Limb (tissue), 2 donors: ENCODE measurements around the gene OTOP2.
A peak's percentile ranks its signal among the peaks of the same experiment; 100 is the strongest.

ENCODE experiments used
- DNase-seq, 2 donors: peaks; one replicate each; pipeline ENCODE4 v3.0.0-alpha.2; 2016; ENCODE audit errors: extremely low spot score in 2 of 2

The OTOP2 gene

GRCh38 chr17:74924250-74924948 is at the start of gene OTOP2:
OTOP2 (plus strand) TSS chr17:74924273; CDS start chr17:74924633, 360 bp downstream.
- DNase-seq, result no peak

- no peak for DNase-seq
Observed at GRCh38 chr17:74874615-74875037, 49.4 kb upstream of the OTOP2 start.

GRCh38 chr17:74875155-74875976 is 48.7 kb upstream of the OTOP2 start:
- DNase-seq, result peak in 1 of 2 donors; percentile 41

DNA sequence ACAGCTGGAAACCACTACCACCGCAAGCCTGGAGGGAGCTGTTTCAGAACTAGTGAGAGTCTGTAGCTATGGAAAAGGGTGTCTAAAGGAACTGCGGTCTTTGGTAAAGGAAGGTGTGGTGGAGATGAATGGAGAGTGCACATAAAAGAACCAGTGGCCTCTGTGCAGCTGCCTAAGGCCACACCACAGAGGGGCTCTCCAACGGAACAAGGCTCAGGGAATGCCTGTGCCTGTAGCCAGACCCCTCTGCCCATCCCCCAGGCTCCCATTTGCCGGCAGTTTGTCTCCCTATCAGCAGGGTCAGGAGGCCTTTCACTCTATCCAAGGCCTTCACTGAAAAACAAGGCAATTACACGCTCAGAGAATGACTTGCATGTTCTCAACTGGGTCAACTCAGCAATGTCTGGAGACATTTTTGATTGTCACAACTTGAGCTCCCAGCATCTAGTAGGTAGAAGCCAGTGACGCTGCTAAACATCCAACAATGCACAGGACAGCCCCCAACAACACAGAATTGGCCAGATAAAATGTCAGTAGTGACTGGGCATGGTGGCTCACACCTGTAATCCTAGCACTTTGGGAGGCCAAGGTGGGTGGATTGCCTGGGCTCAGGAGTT is 48.0 kb upstream of the OTOP2 start:
- DNase-seq, result peak in 1 of 2 donors; percentile 20

DNA sequence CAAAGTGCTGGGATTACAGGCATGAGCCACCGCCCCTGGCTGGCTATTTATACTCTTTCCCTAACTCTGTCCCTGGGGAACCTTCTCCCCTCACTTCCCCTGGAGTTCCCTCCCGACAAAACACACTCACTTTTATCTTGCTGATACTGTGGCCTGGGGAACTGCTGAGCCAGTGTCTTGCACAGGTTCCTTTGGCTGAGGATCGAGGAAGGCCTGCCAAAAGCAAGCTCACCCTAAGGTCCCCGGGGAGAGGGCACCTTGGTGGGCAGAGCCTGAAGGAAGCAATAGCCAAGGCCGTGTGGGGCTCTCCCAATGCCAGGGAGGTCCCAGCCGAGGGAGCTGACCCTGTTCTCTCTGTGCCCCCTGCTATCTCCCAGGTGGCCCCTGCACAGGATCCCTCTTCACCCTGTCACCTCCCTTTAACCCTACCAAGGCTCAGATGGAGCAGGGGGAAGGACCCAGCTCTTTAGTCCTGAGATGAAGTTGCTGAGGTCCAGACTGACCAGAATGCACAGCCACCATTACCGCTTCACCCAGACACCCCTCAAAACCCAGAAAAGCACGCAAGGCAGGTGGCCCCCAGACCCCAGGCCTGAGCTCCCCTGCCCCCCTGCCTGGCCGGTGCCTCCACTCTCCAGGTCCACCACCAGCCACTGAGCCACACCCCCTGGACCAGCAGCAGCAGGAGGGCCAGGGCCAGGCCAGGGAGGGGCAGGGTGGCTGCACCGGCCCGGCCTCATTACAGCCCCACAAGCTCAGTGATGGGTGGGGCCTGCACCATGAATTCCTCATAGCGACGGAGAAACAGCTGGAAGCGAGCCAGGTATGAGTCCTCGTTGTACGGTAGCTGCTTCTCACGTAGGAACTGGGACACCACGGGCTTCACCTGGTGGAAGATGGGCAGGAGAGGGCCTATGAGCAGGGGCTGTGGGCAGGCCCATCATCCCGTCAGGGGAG is 46.2 kb upstream of the OTOP2 start:
- peak in 1 of 2 donors; percentile 18 for DNase-seq

DNA sequence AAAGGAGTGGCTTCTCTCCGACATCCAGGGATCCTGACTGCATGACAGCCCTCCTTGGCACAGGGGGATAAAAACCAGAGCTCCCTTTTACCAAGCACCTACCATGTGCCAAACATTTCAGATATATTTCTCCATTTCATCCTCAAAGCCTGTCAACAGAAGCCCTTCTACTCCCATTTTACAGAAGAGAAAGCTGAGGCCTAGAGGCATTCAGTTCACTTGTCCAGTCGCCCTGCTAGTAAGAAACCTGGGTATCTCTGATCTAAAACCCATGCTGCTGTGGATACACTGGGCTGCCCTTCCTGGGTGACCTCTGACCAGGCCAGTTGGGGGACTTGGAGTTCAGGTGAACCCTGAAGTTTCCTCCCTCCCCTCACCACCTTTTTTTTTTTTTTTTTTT is 45.4 kb upstream of the OTOP2 start:
- DNase-seq, result no peak

DNA sequence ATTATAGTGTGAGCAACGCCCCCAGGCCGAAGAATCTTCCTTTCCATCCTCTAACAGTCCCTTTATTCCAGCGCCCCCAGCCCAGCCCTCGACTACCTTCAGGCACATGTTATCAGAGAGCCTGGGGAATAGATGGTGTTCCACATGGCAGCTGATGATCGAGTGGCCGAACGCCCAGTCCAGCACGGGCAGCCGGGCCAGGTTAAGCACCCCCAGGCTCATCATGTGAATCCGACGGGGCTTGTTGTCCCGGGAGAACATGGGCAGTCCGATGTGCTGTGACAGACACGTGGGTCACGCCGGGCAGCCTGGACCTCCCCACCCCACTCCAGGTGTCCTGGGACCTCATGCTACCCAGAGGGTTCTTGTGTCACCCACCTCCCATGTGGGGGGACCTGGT is 44.8 kb upstream of the OTOP2 start:
- DNase-seq, result no peak

DNA sequence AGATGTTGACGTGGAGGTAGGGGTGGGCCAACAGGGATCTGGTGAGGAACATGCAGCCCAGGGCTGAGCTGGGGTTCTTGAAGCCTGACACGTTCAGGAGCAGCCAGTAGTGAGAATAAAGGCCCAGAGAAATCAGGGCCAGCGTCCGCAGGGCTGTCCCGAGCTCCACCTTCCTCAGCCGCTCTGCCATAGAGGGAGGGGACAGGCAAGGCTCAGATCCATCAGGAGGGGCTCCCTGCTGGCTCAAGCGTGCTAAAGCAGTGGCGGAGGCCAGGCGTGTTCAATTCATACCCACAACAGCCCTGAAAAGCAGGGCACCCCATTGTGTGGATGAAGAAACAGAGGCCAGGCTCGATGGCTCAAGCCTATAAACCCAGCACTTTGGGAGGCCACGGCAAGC is 43.0 kb upstream of the OTOP2 start:
- DNase-seq, result no peak

DNA sequence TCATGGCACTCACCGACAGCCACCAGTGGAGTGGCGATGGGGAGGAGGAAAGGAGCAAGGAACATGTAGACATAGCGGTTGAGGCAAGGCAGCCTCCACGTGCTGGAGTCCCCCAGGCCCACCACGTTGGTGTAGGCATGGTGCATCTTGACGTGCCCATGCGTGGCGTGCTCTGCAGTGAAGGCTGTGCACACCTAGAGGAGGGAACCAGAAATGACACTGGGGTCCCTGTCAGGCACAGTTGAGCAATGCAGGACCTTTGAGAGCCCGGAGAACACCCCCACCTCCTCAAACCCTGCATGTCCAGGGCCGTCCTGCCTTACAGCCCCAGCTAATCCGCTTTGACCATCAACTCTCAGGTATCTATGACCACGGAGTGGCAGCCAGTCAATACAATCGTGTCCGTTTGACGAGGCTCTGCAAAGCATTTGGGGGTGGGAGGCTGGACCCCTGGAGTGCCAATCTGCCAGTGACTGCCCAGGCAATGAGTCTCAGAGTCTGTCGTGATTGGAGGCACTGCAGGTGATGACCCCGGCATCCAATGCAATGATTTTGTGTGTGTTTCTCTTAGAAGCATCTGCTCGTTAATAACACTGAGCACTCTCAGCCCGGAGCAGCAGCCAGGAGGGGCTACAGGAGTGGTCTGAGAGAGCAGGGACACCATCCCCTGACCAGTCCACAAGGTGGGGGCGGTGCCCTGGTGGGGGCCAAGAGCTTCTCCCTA is 41.4 kb upstream of the OTOP2 start:
- no peak for DNase-seq

DNA sequence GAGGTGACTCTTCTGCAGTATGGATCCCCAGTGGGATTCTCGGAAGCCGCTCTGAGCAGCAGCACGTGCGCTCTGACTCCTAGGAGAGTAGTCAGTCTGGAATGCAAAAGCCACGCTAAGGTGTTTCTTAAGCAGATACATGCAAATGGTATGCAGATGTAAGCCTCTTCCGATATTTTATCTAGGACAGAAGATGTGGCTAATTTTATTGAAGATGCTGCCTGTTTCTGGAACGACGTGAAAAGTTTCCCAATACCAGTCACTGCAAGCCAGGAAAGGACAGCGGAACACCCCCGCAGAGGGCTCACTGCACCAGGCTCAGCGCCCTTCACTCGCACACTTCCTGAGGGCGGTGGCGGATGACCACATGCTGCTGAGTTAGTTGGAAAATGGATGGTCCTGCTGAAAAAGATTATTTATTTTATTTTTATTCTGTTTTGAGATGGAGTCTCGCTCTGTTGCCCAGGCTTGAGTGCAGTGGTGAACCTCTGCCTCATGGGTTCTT is 40.8 kb upstream of the OTOP2 start:
- no peak for DNase-seq

DNA sequence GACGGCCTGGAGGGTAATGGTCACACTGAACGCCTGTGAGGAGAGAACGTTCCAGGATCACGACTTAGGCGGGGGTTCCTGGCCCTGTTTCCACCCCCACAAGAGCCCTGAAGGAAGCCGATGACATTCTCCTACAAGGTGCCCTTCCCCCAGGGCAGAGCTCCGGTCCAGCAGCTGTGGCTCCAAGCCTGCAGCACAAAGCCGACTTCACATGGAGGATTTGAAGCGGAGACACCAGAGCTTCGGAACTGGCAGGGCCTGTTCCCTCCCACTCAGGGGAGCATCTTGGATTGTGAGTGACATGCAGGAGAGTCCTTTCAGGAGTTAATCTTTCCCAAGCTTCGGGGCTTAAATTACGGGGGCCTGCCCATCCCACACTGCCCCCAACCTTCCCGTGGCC is 35.6 kb upstream of the OTOP2 start:
- no peak for DNase-seq

- DNase-seq, result no peak
Observed at GRCh38 chr17:74890554-74890953, 33.5 kb upstream of the OTOP2 start.

GRCh38 chr17:74892013-74892841 is 31.8 kb upstream of the OTOP2 start:
- DNase-seq, result no peak

GRCh38 chr17:74892974-74893911 is 30.8 kb upstream of the OTOP2 start, which contains the start of gene FADS6:
FADS6 (minus strand) TSS chr17:74893633; CDS start chr17:74893595, 38 bp downstream.
- DNase-seq, result no peak

DNA sequence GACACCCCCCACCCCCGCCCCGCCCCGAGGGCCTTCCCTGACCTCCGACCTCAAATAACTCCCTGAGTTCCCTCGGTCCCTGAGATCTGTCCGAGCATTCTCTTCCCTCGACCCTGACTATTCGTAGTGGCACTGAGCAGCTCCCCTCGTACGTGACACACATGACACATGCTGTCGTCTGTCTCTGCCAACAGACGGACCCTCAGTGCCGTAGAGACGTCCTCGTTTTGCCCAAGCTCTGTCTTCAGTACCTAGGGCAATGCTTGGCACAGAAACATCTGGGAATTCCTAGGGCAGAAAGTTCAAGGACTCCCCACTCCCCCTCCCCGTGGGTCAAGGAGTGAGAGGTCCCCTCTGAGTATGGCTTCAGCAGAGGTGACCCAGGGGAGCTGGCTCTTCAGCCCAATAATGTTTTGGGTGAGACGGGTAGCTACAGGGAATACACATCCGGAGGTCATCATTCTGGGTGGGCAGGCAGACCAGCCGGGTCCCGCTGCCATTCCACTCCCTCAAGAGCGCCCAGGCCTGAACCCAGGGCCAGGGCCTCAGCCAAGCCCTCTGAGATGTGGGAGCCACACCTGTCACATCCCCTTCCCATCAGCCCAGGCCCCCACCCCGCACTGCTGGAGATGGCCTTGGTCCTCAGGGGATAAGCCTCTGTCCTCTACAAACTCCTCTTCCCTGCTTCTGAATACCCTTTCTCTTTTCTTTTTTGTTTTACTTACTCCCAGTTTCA is 30.0 kb upstream of the OTOP2 start:
- DNase-seq, result no peak

GRCh38 chr17:74898376-74898946 is 25.6 kb upstream of the OTOP2 start:
- no peak for DNase-seq

- DNase-seq, result no peak
Observed at GRCh38 chr17:74900208-74900607, 23.9 kb upstream of the OTOP2 start.
